GM18951 (cell line): ENCODE results near the gene SNX13.
"Not testable (repeated sequence)": the region's sequence is repeated elsewhere in the genome, so short reads cannot be mapped to it uniquely, and the experiment has no call there.

Experiments used
- POLR2A ChIP-seq: IDR thresholded peaks from 4 replicates; pipeline ENCODE4 v1.6.1; 2011; ENCODE audit warnings: mild to moderate bottlenecking; ENCODE audit not compliant: insufficient read length, insufficient read depth; ENCODE audit errors: extremely low read depth
- in situ Hi-C: fragments of 300-500 bp; cut with MboI; formaldehyde crosslinking; loops from one replicate; pipeline ENCODE4 v1.12.0; 2022; ENCODE audit warnings: low sequenced_read_pairs, mixed read lengths, inconsistent platforms; ENCODE audit not compliant: unreplicated experiment

SNX13 gene

GRCh38 chr7:17844514-17845196 lies 95.6 kb downstream of the SNX13 start:
- no peak for TF ChIP-seq POLR2A
- in situ Hi-C loops = no loop called here

GRCh38 chr7:17844022-17844421 lies 96.3 kb downstream of the SNX13 start:
- in situ Hi-C loops = no loop called here
- no peak for TF ChIP-seq POLR2A

GRCh38 chr7:17843041-17843440 lies 97.3 kb downstream of the SNX13 start:
- no peak for TF ChIP-seq POLR2A
- in situ Hi-C loops = no loop called here

GRCh38 chr7:17832820-17833355 lies 107.4 kb downstream of the SNX13 start:
- in situ Hi-C loops = no loop called here
- no peak for TF ChIP-seq POLR2A

- in situ Hi-C loops = no loop called here
- TF ChIP-seq POLR2A = no peak
Observed at GRCh38 chr7:17832242-17832641, 108.1 kb downstream of the SNX13 start.

- TF ChIP-seq POLR2A = no peak
- in situ Hi-C loops = no loop called here
Observed at GRCh38 chr7:17830206-17830605, 110.1 kb downstream of the SNX13 start.

- no peak for TF ChIP-seq POLR2A
- in situ Hi-C loops = no loop called here
Observed at GRCh38 chr7:17829001-17829400, 111.3 kb downstream of the SNX13 start.

GRCh38 chr7:17822547-17823173 lies 117.6 kb downstream of the SNX13 start:
- in situ Hi-C loops = no loop called here
- TF ChIP-seq POLR2A = no peak

GRCh38 chr7:17816903-17817302 lies 123.4 kb downstream of the SNX13 start:
- in situ Hi-C loops = no loop called here
- no peak for TF ChIP-seq POLR2A

GRCh38 chr7:17815318-17815717 lies 125.0 kb downstream of the SNX13 start:
- TF ChIP-seq POLR2A = no peak
- in situ Hi-C loops = no loop called here

- no peak for TF ChIP-seq POLR2A
- in situ Hi-C loops = no loop called here
Observed at GRCh38 chr7:17814058-17814457, 126.2 kb downstream of the SNX13 start.

- in situ Hi-C loops = not testable (repeated sequence)
Observed at GRCh38 chr7:17809215-17809614, 131.1 kb downstream of the SNX13 start.

- no peak for TF ChIP-seq POLR2A
- in situ Hi-C loops = no loop called here
Observed at GRCh38 chr7:17807242-17807641, 133.1 kb downstream of the SNX13 start.

GRCh38 chr7:17806631-17807030 lies 133.7 kb downstream of the SNX13 start:
- TF ChIP-seq POLR2A = no peak
- in situ Hi-C loops = no loop called here

GRCh38 chr7:17802056-17802455 lies 138.2 kb downstream of the SNX13 start:
- in situ Hi-C loops = no loop called here
- no peak for TF ChIP-seq POLR2A
